NCI-H524 treated with DMSO at 0.1 percent for 48 hours (cell line): ENCODE measurements around the gene WDFY3.

ENCODE experiments used
- DNase-seq: peaks from one replicate; lab custom pipeline; 2025; lab: John Stamatoyannopoulos, UW

The WDFY3 gene

GRCh38 chr4:84790769-84791565 is 175.5 kb downstream of the WDFY3 start:
- no peak for DNase-seq

GRCh38 chr4:84786478-84786877 is 180.0 kb downstream of the WDFY3 start:
- DNase-seq: no peak

GRCh38 chr4:84782517-84782916 is 184.0 kb downstream of the WDFY3 start:
- no peak for DNase-seq

DNA sequence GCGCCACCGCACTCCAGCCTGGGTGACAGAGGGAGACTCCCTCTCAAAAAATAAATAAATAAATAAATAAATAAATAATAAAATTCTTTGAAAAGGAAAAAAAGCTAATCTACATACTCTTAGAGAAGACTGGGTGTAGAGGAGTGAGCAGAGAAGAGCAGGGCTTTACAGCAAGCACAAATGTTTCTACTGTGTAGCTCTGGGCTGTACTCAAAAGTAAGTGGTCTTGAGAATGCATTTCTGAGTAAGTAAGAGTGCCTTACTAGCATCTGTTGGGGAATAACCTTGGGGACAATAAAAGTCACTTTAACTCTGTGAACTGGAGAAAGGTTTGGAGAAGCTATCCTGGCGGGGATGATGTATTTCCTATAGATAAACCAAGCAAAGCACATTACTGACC is 185.8 kb downstream of the WDFY3 start:
- no peak for DNase-seq

DNA sequence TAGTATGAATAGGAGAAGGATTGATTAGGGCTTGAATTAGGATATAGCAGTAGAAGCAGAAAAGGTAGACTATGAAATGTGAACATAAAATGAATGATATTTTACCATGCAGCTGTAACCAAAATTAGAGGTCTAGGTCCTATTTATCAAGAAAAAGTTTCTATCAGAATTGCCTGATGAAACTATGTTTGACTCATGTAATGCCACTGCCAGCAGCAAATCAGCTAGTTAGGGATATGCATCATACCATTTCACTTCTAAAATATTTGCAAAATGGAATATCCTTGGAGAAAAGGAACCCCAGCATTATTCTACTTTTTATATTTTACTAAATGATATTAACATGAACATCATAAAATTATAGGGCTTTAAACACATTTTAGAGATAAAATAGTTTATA is 188.4 kb downstream of the WDFY3 start:
- DNase-seq: no peak

DNA sequence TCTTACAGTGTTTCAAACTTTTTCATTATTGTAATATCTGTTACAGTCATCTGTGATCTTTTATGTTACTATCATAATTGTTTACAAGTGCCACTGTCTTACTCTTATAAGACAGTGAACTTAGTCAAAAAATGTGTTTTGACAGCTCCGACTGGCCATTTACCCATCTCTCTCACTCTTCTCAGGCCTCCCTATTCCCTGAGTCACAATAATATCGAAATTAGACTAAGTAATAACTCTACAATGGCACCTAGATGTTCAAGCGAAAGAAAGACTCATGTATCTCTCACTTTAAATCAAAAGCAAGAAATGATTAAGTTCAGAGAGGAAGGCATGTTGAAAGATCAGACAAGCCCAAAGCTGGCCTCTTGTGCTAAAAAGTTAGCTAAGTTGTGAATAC is 199.3 kb downstream of the WDFY3 start:
- DNase-seq: no peak

GRCh38 chr4:84753321-84753972 is 213.0 kb downstream of the WDFY3 start:
- no peak for DNase-seq

DNA sequence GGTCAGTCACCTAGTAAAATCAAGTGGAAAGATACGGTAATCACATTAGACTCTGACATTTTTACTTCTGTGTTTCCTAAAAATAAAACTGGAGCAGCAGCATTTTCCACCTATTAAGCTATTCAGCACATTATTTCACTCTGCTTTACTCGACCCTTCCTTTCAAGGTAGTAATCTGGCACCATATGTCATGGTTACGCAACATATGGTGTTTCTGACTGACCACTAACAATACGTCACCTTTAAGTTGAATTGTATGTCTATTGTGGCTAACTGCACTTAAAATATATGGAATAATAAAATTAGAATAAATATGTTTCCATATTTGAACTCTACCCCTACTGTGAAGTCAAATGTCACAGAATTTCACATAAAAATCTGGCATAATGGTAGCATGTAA is 214.8 kb downstream of the WDFY3 start:
- no peak for DNase-seq

- DNase-seq: no peak
Observed at GRCh38 chr4:84750960-84751283, 215.6 kb downstream of the WDFY3 start.

- DNase-seq: no peak
Observed at GRCh38 chr4:84750260-84750959, 216.1 kb downstream of the WDFY3 start.

- DNase-seq: no peak
Observed at GRCh38 chr4:84740057-84740456, 226.4 kb downstream of the WDFY3 start.

- DNase-seq: no peak
Observed at GRCh38 chr4:84738622-84739021, 227.9 kb downstream of the WDFY3 start.

DNA sequence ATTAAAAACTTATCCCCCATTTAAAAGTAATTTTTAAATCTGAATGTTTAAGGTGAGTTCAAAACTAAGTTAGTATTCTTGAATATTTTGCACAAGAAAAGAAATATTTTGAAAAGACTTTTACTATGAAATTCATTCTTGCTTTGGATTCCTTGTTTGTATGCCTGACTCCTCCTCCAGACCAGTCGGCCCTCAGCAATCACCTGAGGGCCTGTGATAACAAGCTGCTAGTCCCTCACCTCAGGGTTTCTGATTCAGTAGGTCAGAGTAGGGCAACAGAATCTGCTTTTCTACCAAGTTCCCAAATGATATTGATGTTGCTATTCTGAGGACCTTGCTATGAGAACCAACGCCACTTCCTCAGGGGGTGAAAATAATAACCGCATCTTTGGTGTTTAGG is 228.8 kb downstream of the WDFY3 start:
- no peak for DNase-seq

- no peak for DNase-seq
Observed at GRCh38 chr4:84734037-84734436, 232.5 kb downstream of the WDFY3 start.

- no peak for DNase-seq
Observed at GRCh38 chr4:84733343-84734033, 233.0 kb downstream of the WDFY3 start.

DNA sequence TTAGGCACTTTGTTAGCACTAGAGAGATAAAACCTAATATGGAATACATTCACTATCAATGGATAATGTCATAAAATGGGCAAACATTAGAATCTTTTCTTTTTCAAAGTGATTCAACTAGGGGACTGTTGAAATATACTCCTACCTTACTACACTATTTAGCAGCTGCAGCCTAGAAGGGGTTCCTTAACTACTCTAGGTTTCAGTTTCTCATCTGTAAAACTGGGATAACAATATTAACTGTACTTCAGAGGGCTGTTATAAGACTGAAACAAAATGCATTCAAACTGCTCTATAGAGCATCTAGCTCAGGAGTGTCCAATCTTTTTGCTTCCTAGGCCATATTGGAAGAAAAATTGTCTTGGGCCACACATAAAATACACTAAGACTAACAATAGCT is 236.1 kb downstream of the WDFY3 start:
- no peak for DNase-seq

GRCh38 chr4:84727491-84727890 is 239.0 kb downstream of the WDFY3 start:
- DNase-seq: no peak

- DNase-seq: no peak
Observed at GRCh38 chr4:84726356-84726755, 240.1 kb downstream of the WDFY3 start.

- DNase-seq: no peak
Observed at GRCh38 chr4:84722720-84723119, 243.8 kb downstream of the WDFY3 start.

- DNase-seq: no peak
Observed at GRCh38 chr4:84719115-84719514, 247.4 kb downstream of the WDFY3 start.

GRCh38 chr4:84718699-84719098 is 247.8 kb downstream of the WDFY3 start:
- DNase-seq: no peak

DNA sequence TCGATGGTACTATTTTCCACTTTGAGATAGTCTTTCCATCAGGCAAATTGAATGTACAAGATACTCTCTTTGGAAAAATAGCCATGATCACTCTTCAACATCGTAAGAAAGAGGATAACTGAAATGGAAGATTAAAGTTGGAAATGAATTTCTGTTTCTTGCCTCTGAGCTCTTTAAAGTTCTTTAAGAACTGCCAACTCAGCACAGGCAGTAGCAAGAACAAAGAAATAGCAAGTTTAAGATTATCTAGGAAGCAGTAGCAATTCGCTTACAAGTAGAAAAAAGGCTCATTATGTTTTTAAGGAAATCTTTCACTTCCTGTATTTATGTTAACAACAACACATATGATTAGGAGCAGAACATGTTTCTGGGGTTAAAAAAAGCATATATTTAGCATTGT is 255.9 kb downstream of the WDFY3 start:
- DNase-seq: no peak
